Erythroblast (primary cell): ENCODE measurements around the gene B4GALNT1.

Source experiments
- GATA1 ChIP-seq: IDR thresholded peaks from 2 replicates; pipeline ENCODE4 v1.6.1; 2011; ENCODE audit warnings: low read depth, mild to moderate bottlenecking, control low read depth, low read length, moderate library complexity
- POLR2A ChIP-seq: IDR thresholded peaks from 2 replicates; pipeline ENCODE4 v1.6.1; 2011; ENCODE audit warnings: mild to moderate bottlenecking, low read length

GRCh38 chr12:57609101-57609780, 23.8 kb downstream of the B4GALNT1 start:
- TF ChIP-seq POLR2A: no peak
- TF ChIP-seq GATA1: no peak
